Common myeloid progenitor, CD34-positive (primary cell): ENCODE measurements around the gene ARHGAP22.

Source experiments
- CTCF ChIA-PET: fragments of 350-600 bp; sonication (Branson Sonifier 250); formaldehyde crosslinking; loops from one replicate; lab custom pipeline; 2021; ENCODE audit warnings: antibody characterized with exemption; lab: Charles Lee
- POLR2A ChIA-PET: fragments of 350-600 bp; sonication (Branson Sonifier 250); formaldehyde crosslinking; loops from one replicate; lab custom pipeline; 2021; ENCODE audit warnings: antibody characterized with exemption; lab: Charles Lee
- DNase-seq, 3 donors: peaks; one replicate each; pipeline versions ENCODE4 v3.0.0 to v3.0.0-alpha.2; 2013
- H3K27ac ChIP-seq, 2 experiments: 1 replicate in 1 of 2; 2 replicates in 1 of 2; pipeline ENCODE4 v1.7.0; 2013; ENCODE audit warnings: inconsistent platforms in 2 of 2, low read length in 2 of 2, mild to moderate bottlenecking in 2 of 2, low read depth in 1 of 2, moderate library complexity in 1 of 2; ENCODE audit not compliant: severe bottlenecking in 2 of 2, insufficient read depth in 1 of 2, poor library complexity in 1 of 2
- H3K27me3 ChIP-seq, 5 experiments: replicated peaks in 2 of 5; 1 replicate in 3 of 5; 2 replicates in 2 of 5; pipeline versions ENCODE4 v1.6.1 to v1.7.0; 2013; ENCODE audit warnings: low read length in 4 of 5, mild to moderate bottlenecking in 2 of 5, moderate library complexity in 2 of 5, inconsistent platforms in 1 of 5; ENCODE audit not compliant: insufficient read depth in 5 of 5, control insufficient read depth in 4 of 5
- H3K36me3 ChIP-seq, 4 experiments: 1 replicate in 2 of 4; 2 replicates in 2 of 4; pipeline versions ENCODE4 v1.6.1 to v1.7.0; 2013; ENCODE audit warnings: low read length in 3 of 4, control low read depth in 1 of 4, mild to moderate bottlenecking in 1 of 4; ENCODE audit not compliant: control insufficient read depth in 4 of 4, insufficient read depth in 4 of 4
- H3K4me1 ChIP-seq, 4 experiments: 1 replicate in 3 of 4; 2 replicates in 1 of 4; pipeline versions ENCODE4 v1.6.1 to v1.7.1; 2013; ENCODE audit warnings: low read length in 3 of 4, mild to moderate bottlenecking in 3 of 4, control low read depth in 1 of 4, inconsistent platforms in 1 of 4, moderate library complexity in 1 of 4; ENCODE audit not compliant: control insufficient read depth in 4 of 4, insufficient read depth in 4 of 4; ENCODE audit errors: control extremely low read depth in 1 of 4
- H3K4me3 ChIP-seq, 7 experiments: 1 replicate in 4 of 7; 2 replicates in 3 of 7; pipeline versions ENCODE4 v1.5.1 to v1.7.0; 2013; ENCODE audit warnings: mild to moderate bottlenecking in 7 of 7, low read length in 6 of 7, moderate library complexity in 6 of 7, inconsistent platforms in 2 of 7, low read depth in 2 of 7, control low read depth in 1 of 7; ENCODE audit not compliant: insufficient read depth in 4 of 7, control insufficient read depth in 1 of 7; ENCODE audit errors: extremely low read depth in 1 of 7
- H3K9me3 ChIP-seq, 5 experiments: 1 replicate in 4 of 5; 2 replicates in 1 of 5; pipeline versions ENCODE4 v1.6.1 to v1.7.1; 2013; ENCODE audit warnings: low read length in 4 of 5, mild to moderate bottlenecking in 2 of 5, inconsistent platforms in 1 of 5, low read depth in 1 of 5, moderate library complexity in 1 of 5; ENCODE audit not compliant: control insufficient read depth in 4 of 5, insufficient read depth in 2 of 5; ENCODE audit errors: control extremely low read depth in 1 of 5
- whole genome bisulfite sequencing: methylation state at CpG from one replicate; pipeline ENCODE4 v1.1.5; 2013; ENCODE audit not compliant: insufficient coverage; 5-methylcytosine and 5-hydroxymethylcytosine counted together

The ARHGAP22 gene

DNA sequence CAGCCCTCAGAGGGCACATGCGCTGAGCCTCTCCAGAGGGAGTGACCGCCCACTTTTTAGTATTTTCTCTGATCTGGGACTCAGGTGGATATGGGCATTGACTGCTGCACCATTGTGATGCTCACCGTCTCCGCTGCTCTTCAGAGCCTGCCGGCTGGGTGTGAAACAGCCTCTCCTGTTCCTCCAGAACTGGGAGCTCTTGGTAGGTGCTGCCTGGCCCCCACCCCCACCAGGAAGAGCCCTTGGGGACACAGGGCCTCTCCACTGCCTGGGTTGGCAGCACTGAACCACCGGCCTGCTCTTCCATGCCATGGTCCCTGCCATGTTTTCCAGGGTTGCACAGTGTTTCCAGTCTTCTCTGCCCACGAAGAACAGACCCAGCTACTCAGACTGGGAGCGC, 36.3 kb downstream of the ARHGAP22 start:
- 94% methylated on average over 7 of the region's 8 CpGs for WGBS
- Histone ChIP-seq H3K27me3 (no peaks in the 10 kb centered on the region), H3K27ac (no peak overlapping the region), H3K36me3 (no peaks in the 10 kb centered on the region), H3K9me3 (no peaks in the 10 kb centered on the region), H3K4me1 (peaks cover 3 to 19% (median 12%) of the 10 kb centered on the region in 4 experiments), H3K4me3 (no peak overlapping the region)
- POLR2A ChIA-PET, result no interaction called here
- CTCF ChIA-PET, result no interaction called here
- no peak for DNase-seq

DNA sequence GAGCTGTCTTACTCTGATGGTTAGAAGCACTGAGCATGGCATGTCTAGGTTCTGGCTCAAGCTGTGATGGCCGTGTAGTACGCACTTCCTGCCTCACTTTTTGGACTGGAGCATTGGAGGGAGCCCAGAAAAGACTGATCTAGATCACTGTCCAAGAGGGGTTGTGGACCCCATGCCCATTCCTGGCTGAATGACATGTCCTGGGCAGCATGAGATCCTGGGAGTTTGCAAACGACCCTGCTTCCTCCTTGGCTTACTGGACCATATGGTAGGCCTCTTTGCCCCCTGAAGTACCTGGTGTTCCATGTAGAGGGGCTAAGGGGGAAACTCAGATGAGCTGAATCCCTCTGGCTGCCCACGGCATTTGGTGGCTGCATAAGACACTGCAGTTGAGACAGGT, 36.7 kb downstream of the ARHGAP22 start:
- Histone ChIP-seq H3K27ac (no peak overlapping the region), H3K36me3 (no peaks in the 10 kb centered on the region), H3K4me3 (no peak overlapping the region), H3K27me3 (no peaks in the 10 kb centered on the region), H3K9me3 (no peaks in the 10 kb centered on the region), H3K4me1 (peaks cover 3 to 19% (median 12%) of the 10 kb centered on the region in 4 experiments)
- DNase-seq, result no peak
- WGBS, result 96% methylated on average over 4 of the region's 4 CpGs
- CTCF ChIA-PET, result interaction anchor here (0.7 kb wide), 1 partner anchor 19 kb away, joined by 4 read pairs; no protein-coding TSS in a partner anchor
- POLR2A ChIA-PET, result interaction anchor here (0.7 kb wide), 1 partner anchor 17 kb away, joined by 3 read pairs; no protein-coding TSS in a partner anchor

DNA sequence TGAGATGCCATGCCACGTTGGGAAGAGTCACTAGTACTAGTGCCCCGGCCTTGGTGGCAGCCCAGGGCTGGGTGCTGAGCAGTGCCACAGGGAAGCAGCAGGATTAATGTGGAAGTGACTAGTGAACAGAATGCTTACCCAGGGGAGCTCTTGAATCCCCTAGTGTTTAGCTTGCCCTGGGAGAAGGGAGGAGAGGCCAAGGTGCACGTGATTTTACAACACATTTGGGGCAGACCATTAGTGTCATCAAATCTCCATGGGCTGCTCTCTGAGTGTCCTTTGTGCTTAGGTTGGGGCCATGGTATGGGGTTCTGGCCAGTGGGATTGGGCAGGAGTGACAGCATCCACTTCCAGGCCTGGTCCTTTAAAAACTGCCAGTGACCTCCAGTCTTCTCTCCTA, 37.5 kb downstream of the ARHGAP22 start:
- peaks cover 3 to 19% (median 12%) of the 10 kb centered on the region in 4 experiments for H3K4me1 ChIP-seq
- H3K9me3 ChIP-seq, result no peaks in the 10 kb centered on the region
- H3K36me3 ChIP-seq, result no peaks in the 10 kb centered on the region
- CTCF ChIA-PET, result interaction anchor here (0.7 to 3.5 kb wide), 3 partner anchors 13 to 89 kb away, joined by 4 to 16 read pairs (median 4); no protein-coding TSS in a partner anchor
- no peak for DNase-seq
- POLR2A ChIA-PET, result interaction anchor here (0.7 kb wide), 2 partner anchors 18 to 87 kb away, joined by 3 read pairs; no protein-coding TSS in a partner anchor
- no peak overlapping the region for H3K27ac ChIP-seq
- H3K4me3 ChIP-seq, result no peak overlapping the region
- no peaks in the 10 kb centered on the region for H3K27me3 ChIP-seq
- 100% methylated on average over 2 of the region's 3 CpGs for WGBS

DNA sequence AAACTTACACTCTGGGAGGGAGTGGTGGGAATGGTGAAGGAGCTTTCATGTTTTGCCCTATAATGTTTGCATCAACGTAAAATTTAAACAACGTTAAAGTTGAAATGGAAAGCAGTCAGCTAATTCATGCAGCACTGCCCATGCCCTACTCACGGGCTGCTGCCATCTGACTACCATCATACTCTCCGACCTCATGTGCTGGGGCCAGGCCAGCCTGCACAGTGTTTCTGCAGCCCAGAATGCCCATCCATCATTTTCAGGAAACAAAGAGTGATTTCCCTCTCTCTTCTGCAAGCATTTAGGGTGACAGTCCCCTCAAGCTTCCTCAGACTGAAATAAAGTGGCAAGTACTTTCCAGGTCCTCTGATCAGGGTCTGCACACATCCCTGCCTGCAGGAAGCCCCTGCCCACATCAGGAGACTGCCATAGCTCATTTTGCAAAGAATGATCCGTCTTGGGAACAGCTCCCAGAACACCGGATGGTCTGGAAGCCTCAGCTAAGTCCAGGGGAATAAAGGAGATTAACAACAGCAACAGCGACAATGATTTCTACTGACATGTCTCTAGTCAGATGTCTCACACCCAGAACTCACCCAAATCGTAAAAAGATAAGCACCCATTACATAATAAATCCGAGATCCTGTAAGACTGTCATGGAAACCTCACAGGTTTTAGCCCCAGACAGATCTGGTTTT, 40.3 kb downstream of the ARHGAP22 start:
- Histone ChIP-seq H3K4me1 (peaks cover 3 to 10% (median 6%) of the 10 kb centered on the region in 4 experiments), H3K9me3 (no peaks in the 10 kb centered on the region), H3K4me3 (peak overlapping the region in 1 of 7 experiments; percentile 11), H3K27me3 (no peaks in the 10 kb centered on the region), H3K27ac (no peak overlapping the region), H3K36me3 (no peaks in the 10 kb centered on the region)
- ChIA-PET CTCF (interaction anchor here (1.0 to 3.5 kb wide), 4 partner anchors 12 to 92 kb away, joined by 3 to 16 read pairs (median 6); no protein-coding TSS in a partner anchor), POLR2A (interaction anchor here (0.8 kb wide), 1 partner anchor 120 kb away, joined by 3 read pairs; the partner anchor contains the start of gene WDFY4)
- DNase-seq, result no peak
- 45% methylated on average over 7 of the region's 9 CpGs for WGBS

DNA sequence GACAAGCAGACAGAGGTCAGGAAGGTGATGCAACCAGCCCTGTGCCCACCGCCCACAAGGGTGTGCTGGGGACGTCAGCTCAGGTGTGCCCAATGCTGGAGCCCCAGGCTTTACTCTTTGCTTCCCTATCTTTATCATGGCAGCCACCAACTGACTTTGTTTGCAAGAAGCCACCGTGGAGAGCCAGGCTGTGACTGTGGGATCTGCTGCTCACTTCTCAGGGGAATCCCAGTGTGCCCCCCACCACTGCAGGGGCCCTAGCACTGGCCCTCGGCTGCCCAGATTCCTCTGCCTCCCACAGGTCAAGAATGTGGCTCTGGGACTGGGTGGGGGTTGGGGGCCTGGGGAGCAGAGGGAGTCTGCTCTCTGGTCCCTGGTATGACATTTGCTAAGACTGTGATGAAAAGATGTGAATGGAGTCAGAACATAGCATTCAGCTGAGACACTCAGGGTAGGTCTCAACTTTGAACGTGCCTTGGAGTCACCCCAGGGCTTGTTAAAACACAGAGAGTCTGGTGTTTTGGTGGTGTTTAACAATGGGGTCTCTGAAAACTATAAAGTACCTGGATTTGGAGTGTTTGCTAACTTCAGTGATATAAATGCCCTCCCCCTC, 47.3 kb downstream of the ARHGAP22 start:
- Histone ChIP-seq H3K9me3 (no peaks in the 10 kb centered on the region), H3K4me1 (no peaks in the 10 kb centered on the region), H3K27ac (no peak overlapping the region), H3K4me3 (no peak overlapping the region), H3K27me3 (no peaks in the 10 kb centered on the region), H3K36me3 (no peaks in the 10 kb centered on the region)
- ChIA-PET CTCF (interaction anchor here (1.0 to 18.9 kb wide), 4 partner anchors 37 to 95 kb away, joined by 3 to 381 read pairs (median 3); no protein-coding TSS in a partner anchor), POLR2A (interaction anchor here (0.6 kb wide), 1 partner anchor 55 kb away, joined by 3 read pairs; no protein-coding TSS in a partner anchor)
- DNase-seq, result no peak
- WGBS, result 100% methylated on average over 4 of the region's 5 CpGs

DNA sequence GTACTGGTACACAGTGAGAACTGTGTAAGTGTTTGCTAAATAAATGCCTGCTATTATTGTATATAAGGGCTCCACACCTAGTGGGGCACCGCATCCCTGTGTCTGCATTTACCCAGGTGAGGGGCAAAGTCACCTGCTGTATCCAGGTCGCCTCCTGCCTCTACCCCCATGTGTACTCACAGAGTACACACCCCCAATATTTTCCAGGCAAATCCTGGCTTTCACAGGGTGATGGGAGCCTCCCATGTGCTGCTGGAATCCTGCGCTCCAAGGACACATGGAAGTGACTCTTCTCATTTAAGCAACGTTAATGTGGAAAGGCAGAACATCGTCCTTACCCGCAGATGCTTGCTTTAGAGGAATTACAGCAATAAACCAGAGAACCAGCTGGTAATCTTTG, 48.2 kb downstream of the ARHGAP22 start:
- Histone ChIP-seq H3K9me3 (no peaks in the 10 kb centered on the region), H3K27me3 (no peaks in the 10 kb centered on the region), H3K4me1 (peaks cover 0 to 8% (median 5%) of the 10 kb centered on the region in 4 experiments), H3K4me3 (no peak overlapping the region), H3K36me3 (no peaks in the 10 kb centered on the region), H3K27ac (no peak overlapping the region)
- ChIA-PET CTCF (interaction anchor here (1.0 to 18.9 kb wide), 3 partner anchors 49 to 96 kb away, joined by 3 to 381 read pairs (median 3); no protein-coding TSS in a partner anchor), POLR2A (no interaction called here)
- no peak for DNase-seq
- WGBS, result 90% methylated on average over 6 of the region's 6 CpGs
